Left ventricle myocardium inferior (tissue), 1 donor: ENCODE results near the gene ADAMTS16. TPM values are rescaled to one million over a fixed set of nuclear protein-coding genes. Genes with fewer than 3 reads are reported as not detected.

Experiments
- DNase-seq: peaks from one replicate; pipeline ENCODE4 v3.0.0-alpha.2; 2020
- H3K27ac ChIP-seq: fragments of 200-600 bp; replicated peaks from 2 replicates; pipeline ENCODE4 v1.8.0; 2021
- H3K27me3 ChIP-seq: fragments of 200-600 bp; 2 replicates; pipeline ENCODE4 v1.8.0; 2021; ENCODE audit warnings: low read depth
- H3K36me3 ChIP-seq: fragments of 200-600 bp; 2 replicates; pipeline ENCODE4 v1.8.0; 2021
- H3K4me1 ChIP-seq: fragments of 200-600 bp; 2 replicates; pipeline ENCODE4 v1.8.0; 2021
- H3K4me3 ChIP-seq: fragments of 200-600 bp; 2 replicates; pipeline ENCODE4 v1.8.0; 2021; ENCODE audit warnings: mild to moderate bottlenecking, moderate library complexity
- H3K9me3 ChIP-seq: fragments of 200-600 bp; replicated peaks from 2 replicates; pipeline ENCODE4 v1.8.0; 2021
- intact Hi-C: fragments of 100-400 bp; cut with micrococcal nuclease; formaldehyde crosslinking; loops from one replicate; pipeline ENCODE4 v1.11.0; 2022
- total RNA-seq: library from RNA; stranded (reverse); fragmentation: NEBNext Ultra II Directional; extraction: Animal tissue kit (Norgen Biotek cat#: 25700); gene quantifications from one replicate; pipeline ENCODE4 v1.2.1, GENCODE V29; 2021
- TF ChIP-seq, protein P1 (sequence below): fragments of 200-600 bp; IDR thresholded peaks from 2 replicates; pipeline ENCODE4 v1.8.0; 2021; ENCODE audit warnings: antibody characterized with exemption, mild to moderate bottlenecking, borderline replicate concordance
- donor health status: DM: no; HTN: yes; CAD: no; lungs with severe emphysema.

Gene ADAMTS16
- total RNA-seq, 1 donor from 2014 or later = not detected

DNA sequence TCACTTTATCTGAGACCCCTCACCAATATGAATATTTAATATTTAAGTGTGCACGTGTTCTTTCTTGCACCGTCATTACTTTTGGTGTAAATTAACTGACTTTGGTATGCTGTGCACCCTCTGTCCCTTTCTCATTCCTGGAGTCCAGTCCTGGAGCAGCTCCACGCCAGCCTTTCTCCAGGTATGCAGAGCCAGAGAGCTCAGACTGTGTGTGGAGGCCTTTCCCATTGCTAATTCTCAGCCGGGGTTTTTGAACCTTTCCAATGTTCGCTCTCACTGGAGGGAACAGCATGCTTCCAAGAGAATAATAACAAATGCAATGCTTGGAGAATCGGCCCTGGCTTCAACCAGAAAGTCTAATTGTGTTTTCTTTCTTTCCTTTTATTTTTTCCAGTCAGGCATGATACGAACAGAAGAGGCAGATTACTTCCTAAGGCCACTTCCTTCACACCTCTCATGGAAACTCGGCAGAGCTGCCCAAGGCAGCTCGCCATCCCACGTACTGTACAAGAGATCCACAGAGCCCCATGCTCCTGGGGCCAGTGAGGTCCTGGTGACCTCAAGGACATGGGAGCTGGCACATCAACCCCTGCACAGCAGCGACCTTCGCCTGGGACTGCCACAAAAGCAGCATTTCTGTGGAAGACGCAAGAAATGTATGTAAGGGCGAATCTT is 41.7 kb downstream of the ADAMTS16 start:
- no peak overlapping the region for H3K4me3 ChIP-seq
- no peak for DNase-seq
- intact Hi-C loops = loop anchor here (10.0 kb wide), 1 partner anchor 817 kb away; no protein-coding TSS in a partner anchor
- H3K27me3 ChIP-seq = peaks cover 36% of the 10 kb centered on the region
- H3K27ac ChIP-seq = no peak overlapping the region
- no peaks in the 10 kb centered on the region for H3K4me1 ChIP-seq
- TF ChIP-seq, protein P1, sequence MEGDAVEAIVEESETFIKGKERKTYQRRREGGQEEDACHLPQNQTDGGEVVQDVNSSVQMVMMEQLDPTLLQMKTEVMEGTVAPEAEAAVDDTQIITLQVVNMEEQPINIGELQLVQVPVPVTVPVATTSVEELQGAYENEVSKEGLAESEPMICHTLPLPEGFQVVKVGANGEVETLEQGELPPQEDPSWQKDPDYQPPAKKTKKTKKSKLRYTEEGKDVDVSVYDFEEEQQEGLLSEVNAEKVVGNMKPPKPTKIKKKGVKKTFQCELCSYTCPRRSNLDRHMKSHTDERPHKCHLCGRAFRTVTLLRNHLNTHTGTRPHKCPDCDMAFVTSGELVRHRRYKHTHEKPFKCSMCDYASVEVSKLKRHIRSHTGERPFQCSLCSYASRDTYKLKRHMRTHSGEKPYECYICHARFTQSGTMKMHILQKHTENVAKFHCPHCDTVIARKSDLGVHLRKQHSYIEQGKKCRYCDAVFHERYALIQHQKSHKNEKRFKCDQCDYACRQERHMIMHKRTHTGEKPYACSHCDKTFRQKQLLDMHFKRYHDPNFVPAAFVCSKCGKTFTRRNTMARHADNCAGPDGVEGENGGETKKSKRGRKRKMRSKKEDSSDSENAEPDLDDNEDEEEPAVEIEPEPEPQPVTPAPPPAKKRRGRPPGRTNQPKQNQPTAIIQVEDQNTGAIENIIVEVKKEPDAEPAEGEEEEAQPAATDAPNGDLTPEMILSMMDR = no peak
- H3K36me3 ChIP-seq = no peaks in the 10 kb centered on the region
- no peaks in the 10 kb centered on the region for H3K9me3 ChIP-seq

DNA sequence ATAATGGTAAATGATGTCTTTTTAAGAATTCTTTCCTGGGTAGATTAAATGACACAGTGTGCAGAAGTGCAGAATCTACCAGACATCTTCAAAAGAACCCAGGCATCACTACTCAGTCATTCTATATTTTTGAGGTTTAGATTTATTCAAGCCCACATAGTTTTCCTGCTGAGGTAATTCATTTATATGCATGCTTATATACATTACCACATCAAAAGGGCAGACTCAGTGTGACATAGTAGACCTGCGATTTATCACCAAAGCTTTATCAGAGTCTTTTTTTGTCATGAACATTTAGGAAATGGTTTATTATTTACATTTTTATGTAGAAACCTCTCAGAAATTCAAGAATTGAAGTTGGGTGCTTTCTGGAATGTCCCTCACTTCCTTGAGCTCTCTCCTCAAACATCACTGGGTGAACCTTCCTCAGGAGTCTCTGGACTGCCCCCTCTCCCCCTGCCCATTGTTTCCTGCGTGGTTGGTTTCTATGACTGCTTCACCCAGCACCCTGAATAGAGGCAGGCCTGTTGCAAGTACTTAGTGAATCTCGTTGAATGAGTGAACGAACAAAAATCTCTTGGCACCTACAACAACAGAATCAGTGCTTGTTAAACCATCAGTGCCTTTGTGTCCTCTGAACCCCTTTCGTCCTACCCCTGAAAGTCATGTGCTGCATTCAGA is 42.5 kb downstream of the ADAMTS16 start:
- Histone ChIP-seq H3K27ac (no peak overlapping the region), H3K27me3 (peaks cover 36% of the 10 kb centered on the region), H3K9me3 (no peaks in the 10 kb centered on the region), H3K4me1 (no peaks in the 10 kb centered on the region), H3K36me3 (no peaks in the 10 kb centered on the region), H3K4me3 (no peak overlapping the region)
- intact Hi-C loops = loop anchor here (10.0 kb wide), 1 partner anchor 818 kb away; no protein-coding TSS in a partner anchor
- no peak for DNase-seq
- TF ChIP-seq, protein P1 = no peak

DNA sequence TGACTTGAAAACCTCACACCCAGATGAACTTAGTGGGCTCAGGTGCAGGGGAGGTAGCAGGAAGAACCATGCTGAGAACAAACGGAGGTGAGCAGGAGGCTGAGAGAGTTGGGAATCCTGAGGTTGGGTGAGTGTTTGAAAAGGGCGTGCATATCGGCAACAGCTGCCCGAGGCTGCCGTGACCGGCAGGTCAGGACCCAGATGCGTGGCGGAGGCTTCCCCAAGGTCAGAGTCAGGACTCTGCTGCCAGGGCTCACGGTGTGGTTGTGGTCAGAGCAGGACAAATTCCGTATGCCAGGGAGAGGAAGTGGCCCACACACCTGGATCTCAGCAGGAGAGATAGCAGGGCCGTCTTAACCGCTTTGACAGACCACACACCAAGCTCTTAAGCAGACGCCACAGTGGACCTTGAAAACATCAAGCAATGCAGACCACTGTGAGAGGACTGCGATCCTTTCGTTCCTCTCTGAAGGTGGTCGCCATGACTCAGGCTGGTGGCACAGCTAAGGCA is 43.1 kb downstream of the ADAMTS16 start:
- TF ChIP-seq, protein P1 = no peak
- DNase-seq = no peak
- intact Hi-C loops = loop anchor here (10.0 kb wide), 1 partner anchor 818 kb away; no protein-coding TSS in a partner anchor

DNA sequence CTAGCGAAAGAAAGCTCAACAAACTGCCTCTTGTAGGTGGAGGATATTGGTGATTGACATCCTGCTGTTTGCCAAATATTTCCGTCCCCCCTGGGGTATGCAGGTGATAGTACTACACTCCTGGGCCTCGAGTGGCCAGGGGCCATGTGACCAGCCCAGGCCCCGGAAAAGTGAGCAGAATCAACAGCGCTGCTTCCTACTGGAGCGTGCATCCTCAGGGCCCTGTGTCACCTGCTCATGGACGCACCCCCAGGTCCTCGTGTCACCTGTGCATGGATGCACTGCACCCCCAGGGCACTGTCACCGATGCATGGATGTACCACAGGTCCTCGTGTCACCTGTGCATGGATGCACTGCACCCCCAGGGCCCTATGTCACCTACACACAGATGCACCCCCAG is 43.8 kb downstream of the ADAMTS16 start:
- TF ChIP-seq, protein P1 = no peak
- intact Hi-C loops = loop anchor here (10.0 kb wide), 1 partner anchor 819 kb away; no protein-coding TSS in a partner anchor
- H3K4me1 ChIP-seq = no peaks in the 10 kb centered on the region
- H3K36me3 ChIP-seq = no peaks in the 10 kb centered on the region
- H3K9me3 ChIP-seq = no peaks in the 10 kb centered on the region
- DNase-seq = no peak
- no peak overlapping the region for H3K4me3 ChIP-seq
- peaks cover 36% of the 10 kb centered on the region for H3K27me3 ChIP-seq
- H3K27ac ChIP-seq = no peak overlapping the region

More for the DNA sequence above, 43.1 kb downstream of the ADAMTS16 start:
- H3K4me3 ChIP-seq = no peak overlapping the region
- no peaks in the 10 kb centered on the region for H3K4me1 ChIP-seq
- no peaks in the 10 kb centered on the region for H3K36me3 ChIP-seq
- no peaks in the 10 kb centered on the region for H3K9me3 ChIP-seq
- H3K27me3 ChIP-seq = peaks cover 36% of the 10 kb centered on the region
- H3K27ac ChIP-seq = no peak overlapping the region

DNA sequence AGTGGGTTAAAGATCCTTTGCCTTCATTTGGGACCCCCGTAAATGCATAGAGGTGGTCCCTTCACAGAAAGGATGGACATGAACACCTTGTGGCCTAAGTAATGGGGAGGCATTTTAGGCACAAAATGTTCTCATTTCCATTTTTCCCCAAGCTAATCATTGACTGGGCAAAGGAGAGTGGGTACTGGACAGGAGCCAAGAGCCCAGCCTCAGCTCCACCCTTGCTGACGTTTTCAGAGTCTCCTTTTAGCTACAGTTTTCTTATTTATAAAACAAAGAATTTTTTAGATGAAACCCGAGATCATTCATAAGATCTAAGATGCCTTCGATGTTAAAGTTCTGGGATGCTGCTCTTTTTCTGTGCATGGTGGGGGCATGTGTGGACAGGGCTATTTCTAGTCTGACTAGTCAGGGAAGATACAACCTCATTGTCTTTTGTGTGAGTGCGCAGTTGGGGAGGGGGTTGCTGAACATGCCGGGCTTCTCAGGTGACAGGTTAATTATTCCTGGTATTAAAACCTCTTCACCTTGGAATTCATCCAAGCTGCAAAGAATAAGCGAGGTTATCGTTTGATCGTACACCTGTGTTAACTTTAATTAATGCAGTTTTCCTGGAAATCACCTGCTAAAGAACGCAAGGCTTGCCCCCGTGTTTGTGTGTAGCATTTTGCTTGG is 48.4 kb downstream of the ADAMTS16 start:
- H3K27ac ChIP-seq = no peak overlapping the region
- no peaks in the 10 kb centered on the region for H3K36me3 ChIP-seq
- H3K4me3 ChIP-seq = no peak overlapping the region
- H3K9me3 ChIP-seq = no peaks in the 10 kb centered on the region
- DNase-seq = no peak
- peaks cover 15% of the 10 kb centered on the region for H3K27me3 ChIP-seq
- H3K4me1 ChIP-seq = no peaks in the 10 kb centered on the region
- intact Hi-C loops = loop anchor here (10.0 kb wide), 1 partner anchor 824 kb away; no protein-coding TSS in a partner anchor
- TF ChIP-seq, protein P1 = no peak
